LoVo (cell line): Measurements from ENCODE around the gene BTBD3.

Experiments used
- DNase-seq: peaks from one replicate; pipeline ENCODE4 v3.0.0-alpha.2; 2016; ENCODE audit warnings: low spot score

The BTBD3 gene

GRCh38 chr20:11917663-11918062 is at the start of gene BTBD3:
Gene BTBD3, plus strand, starts transcription at chr20:11917893. Its CDS starts 383 bp downstream, at chr20:11918276.
- no peak for DNase-seq

DNA sequence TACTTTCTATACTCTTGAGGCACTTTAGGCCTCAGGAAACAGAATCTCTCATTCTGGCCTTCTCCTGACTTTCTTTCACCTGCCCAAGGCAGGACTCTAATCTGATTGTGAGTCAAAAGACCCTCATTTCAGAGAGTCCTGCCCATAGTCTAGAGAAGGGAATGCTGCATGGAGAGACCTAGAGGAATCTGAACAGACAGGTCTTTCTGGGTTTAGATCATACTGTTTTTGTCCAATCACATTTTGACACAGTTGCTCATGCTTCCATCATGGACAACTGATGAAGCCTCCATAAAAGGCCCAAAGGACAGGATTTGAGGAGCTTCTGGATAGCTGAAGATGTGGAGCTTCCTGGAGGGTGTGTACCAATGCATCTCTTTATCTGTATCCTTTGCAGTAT is 48.1 kb upstream of the BTBD3 start:
- DNase-seq, result no peak

DNA sequence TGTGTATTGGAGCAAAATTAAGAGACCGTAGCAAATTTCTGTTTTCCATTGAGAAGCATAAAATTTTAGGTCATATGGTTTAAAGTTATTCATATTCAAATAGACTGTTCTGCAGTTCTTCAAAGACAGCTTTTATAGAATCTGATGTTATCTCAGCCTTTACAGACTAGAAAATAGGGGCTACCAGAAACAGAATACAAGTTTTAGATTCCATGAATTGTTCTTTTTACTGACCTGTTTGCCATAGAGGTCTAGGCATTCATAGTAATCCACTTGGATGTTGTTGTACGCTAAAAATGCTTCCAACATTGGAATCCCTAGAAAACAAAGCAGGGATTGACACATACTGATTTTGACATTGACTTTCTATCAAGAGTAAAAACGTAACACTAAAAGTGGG is 47.3 kb upstream of the BTBD3 start:
- no peak for DNase-seq

- no peak for DNase-seq
Observed at GRCh38 chr20:11876555-11876954, 41.1 kb upstream of the BTBD3 start.

- no peak for DNase-seq
Observed at GRCh38 chr20:11880680-11881079, 37.0 kb upstream of the BTBD3 start.

DNA sequence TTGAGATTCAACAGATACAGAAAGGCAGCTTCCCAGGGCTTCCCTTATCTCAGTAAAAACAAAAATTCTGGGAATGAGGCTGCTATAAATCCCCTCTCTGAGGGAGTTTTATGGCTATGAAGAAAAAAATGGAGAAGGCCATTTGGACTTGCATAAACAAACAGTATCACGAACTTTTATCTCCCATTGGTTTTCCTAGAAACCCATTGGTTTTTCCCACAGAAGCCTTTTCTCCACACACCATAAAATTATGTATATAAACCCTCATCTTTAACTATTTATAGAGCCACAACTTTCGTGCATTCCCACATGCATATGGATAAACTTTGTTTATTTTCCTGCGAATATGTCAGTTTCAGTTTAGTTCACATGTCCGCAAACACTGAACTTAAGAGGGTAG is 36.2 kb upstream of the BTBD3 start:
- no peak for DNase-seq

GRCh38 chr20:11882651-11883050 is 35.0 kb upstream of the BTBD3 start:
- no peak for DNase-seq

- no peak for DNase-seq
Observed at GRCh38 chr20:11888648-11889047, 29.0 kb upstream of the BTBD3 start.

DNA sequence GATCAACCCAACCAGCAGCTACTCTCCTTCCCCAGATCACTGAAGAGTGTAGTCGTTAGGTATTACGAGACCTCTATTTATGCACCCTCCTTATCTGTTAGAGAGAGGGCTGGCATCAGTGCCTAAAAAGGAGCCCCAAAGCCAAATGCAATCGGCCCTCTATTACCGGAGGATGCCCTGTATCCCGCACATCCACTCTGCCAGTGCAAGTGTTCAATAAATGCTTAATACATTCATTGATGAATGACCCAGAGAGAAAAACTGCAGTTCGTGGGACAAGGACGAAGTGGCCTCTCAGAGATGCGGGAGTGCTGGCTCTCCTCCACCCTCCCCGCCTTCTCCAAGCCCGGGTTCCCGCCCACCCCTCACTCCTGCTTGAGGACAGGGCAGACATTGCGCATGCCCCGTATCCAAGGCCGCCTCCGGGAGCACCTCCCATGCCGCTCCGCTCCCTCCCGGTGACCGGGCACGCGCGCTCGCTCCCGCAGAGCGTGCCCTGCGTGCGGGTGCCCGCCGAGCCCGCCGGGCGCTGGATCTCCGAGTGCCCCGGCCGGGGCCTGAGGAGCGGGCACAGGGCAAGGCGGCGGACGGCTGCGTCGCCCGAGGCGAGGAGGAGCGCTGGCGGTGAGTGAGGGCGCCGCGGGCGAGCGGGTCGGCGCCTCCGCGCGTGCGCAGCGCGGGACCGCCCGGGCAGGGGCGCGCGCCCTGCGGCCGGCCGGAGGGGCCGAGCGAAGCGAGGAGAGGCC is 27.2 kb upstream of the BTBD3 start:
- DNase-seq, result peak; percentile 87

DNA sequence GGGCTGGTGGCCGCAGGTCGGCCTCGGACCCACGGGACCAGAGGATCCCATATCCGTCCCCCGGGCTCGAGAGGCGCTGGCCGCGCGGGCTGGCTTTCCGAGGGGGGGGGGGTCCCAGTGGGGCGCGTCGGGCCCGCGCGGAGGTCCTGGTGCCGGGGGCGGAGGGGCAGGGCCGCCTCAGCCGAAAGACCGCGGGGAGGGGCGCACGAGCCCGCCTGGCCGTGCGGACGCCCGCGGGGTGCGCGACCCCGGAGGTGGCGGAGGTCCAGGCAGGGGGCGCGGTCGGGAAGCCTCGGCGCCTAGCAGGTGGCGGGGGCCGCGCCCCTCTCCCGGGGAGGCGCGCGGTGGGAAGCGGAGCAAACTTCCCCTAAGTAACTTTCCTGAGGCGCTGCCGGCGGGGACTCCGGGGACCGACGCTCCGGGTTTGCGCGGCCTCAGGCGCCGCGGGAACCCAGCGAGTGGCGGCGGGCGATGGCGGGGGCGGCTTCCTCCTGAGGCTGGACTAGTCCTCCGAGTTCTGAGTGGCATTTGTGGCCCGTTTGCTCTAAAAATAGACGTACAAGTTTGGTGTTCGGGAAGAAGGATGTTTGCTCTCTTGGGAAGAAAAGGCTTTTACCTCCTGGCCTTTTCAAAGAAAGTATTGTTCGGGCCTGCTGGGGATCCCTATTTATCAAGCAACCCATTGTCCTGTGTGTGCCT is 26.5 kb upstream of the BTBD3 start:
- DNase-seq, result peak; percentile 68

DNA sequence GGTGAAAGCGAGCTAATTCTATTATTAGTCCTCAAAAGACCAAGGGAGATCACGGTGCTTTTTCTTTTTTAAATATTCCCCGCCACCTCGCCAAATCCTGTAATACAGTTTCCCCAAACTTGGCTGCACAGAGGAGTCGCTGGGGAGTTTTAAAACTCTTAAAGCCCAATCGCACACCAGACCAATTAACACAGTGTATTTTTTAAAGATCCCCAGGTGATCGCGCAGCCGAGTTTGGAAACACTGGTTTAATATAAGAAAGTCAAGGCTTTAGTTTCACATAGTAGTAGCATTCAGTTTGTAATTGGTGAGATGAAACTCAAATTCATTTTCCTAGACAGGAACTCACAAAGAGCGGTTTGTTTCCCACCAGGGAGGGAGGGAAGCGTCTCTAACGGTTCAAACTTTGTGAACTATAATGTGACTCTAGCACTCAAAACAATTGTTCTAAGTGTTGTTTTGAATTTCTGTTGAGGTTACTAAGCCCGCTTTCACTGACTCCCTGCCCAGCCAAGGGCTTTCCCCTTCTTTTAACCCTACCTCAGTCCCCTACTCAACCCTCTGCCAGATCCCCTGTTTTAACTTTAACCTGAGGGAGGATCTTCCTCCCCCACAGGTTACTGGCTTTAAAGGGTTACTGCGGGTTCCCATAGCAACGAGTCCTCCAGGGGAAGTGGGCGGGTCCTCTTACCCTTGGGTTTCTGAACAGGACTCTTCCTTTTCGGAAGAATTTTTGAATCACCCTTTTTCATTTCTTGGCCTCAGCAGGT is 25.7 kb upstream of the BTBD3 start:
- peak; percentile 83 for DNase-seq

DNA sequence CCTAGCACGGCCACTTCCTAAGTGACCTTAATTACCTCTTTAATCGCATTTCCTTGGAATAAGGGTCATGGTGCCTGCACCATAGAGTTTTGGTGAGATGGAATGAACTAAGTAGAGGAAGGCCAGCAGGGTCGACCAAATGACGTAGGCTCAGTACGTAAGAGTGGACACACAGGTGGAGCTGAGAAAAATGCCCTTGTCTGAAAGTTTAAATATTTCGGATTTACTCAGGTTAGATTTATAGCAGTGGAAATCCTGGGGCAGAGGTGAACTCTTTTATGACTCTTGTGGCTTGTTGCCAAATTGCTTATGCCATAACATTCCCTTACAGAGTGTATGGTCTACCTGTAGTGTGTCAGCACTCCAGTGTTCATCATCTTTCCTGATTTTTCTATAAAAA is 23.6 kb upstream of the BTBD3 start:
- peak; percentile 78 for DNase-seq

DNA sequence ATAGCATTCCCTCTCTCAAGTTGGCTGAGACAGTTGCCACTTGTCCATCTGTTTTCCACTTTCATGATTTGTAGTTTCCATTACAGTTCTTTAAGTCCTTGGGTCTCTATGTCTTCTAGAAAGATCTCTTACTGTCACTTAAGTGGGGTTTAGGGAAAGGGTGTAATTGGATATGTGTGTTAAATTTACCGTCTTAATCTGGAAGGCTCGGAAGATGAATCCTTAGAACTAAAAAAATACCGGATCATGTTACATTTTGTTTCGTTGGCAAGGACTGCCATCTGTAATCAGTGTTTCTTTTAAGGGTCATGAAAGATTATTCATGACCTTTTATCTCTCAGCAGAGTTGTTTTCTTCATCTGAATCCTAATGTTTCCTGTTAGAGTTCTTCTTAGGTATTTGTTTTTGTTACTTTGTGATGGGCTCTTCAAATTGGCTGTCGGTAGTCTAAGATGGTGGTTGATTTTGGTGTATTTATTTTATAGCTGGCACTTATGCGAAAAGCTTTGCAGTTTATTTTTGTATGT is 21.8 kb upstream of the BTBD3 start:
- DNase-seq, result no peak

- DNase-seq, result no peak
Observed at GRCh38 chr20:11901127-11901526, 16.6 kb upstream of the BTBD3 start.

DNA sequence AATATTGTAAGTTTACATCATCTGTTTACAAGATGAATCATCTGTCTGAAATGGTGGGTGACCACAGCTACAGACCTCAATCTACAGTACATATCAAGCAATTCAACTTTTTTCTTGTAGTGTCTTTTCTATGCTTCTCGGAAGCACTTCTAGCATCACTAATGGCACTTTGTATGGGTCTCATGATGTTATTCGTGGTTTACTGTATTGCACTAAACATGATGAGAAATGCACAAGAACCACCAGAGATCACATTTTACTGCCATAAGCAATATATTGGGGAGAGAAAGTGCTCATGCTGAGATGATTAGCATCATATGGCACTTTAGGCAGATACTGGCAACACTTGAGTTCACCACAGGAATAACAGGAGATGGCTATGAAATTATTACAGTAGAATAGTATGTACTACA is 15.4 kb upstream of the BTBD3 start:
- DNase-seq, result no peak

GRCh38 chr20:11905460-11906179 is 12.1 kb upstream of the BTBD3 start:
- DNase-seq, result no peak

- peak; percentile 15 for DNase-seq
Observed at GRCh38 chr20:11906626-11907480, 10.8 kb upstream of the BTBD3 start.

GRCh38 chr20:11907621-11908020 is 10.1 kb upstream of the BTBD3 start:
- no peak for DNase-seq

- DNase-seq, result no peak
Observed at GRCh38 chr20:11912013-11912658, 5.6 kb upstream of the BTBD3 start.

GRCh38 chr20:11912659-11913415 is 4.9 kb upstream of the BTBD3 start:
- no peak for DNase-seq
